ENCODE data around the gene EPPIN.
"Not testable (repeated sequence)": the region's sequence is repeated elsewhere in the genome, so short reads cannot be mapped to it uniquely, and the experiment has no call there.

Gene EPPIN

DNA sequence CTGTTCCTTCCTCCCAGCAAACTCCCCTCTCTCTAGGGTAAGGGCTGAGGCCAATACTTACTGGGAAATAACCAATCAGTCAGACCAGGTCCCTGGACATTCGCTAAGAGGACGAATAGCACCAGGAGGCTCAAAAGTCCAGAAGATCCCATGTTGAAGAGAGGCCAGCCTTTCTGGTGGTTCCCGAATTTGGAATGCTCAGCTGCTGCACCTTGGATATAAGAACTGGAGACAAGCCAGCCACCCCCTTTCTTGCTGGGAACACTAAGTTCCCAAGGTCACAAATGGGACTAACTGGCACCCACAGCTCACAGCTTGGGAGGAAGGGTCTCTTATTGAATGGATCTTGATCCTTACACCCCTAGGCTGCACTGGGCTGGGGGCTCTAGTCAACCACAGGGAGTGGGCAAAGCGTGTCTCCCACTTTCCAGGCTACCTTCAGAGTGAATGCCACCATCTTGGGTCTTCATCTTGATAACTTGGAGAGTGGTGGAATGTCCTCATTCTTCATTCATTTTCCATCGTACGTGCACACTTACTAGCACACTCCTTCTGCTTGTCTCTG, at the start of gene EPPIN:
Gene EPPIN (minus strand): TSS at position 196 of the 565 bp plus-strand sequence. CDS start 44 bp downstream, at position 152.
- DNase-seq (ENCODE audit: low spot score): no peak

GRCh38 chr20:45595235-45595634, 48.0 kb upstream of the EPPIN start:
- DNase-seq (ENCODE audit: low spot score): no peak

DNA sequence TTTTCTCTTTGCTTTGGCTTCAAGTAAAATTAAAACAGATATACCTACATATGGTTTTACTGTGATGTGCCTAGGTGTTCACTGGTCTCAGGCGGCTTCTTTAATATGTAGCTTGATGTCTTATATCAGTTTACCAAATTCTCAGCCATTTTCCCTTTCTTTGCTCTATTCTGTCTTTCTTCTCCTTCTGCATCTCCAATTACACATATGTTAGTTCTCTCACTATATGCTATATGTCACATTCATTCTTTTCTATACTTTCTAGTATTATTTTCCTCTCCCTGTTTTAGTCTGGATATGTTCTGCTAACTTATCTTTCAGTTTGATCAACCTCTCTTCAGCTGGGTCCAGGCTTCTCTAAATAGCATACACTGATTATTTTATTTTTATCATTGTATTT, 46.3 kb upstream of the EPPIN start:
- DNase-seq (ENCODE audit: low spot score): no peak

GRCh38 chr20:45592574-45593189, 45.5 kb upstream of the EPPIN start:
- DNase-seq (ENCODE audit: low spot score): peak; percentile 5

DNA sequence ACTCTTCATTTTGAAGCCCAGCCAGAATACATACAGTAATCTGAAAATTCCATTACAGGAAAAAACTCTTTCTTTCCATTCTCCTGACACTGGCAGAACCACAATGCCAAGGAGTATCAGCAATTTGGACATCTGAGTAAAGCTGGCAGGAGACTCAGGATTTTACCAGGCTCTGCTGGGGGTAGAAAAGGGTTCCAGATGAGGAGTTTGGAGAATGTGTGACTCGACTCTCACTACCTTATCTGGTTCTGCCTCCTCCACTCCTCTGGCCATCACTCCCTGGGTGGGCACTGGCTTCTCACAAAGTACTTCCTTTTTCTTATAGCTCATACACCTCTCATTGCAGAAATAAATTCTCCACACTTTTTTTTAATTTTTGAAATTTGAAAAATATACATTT, 42.5 kb upstream of the EPPIN start:
- DNase-seq (ENCODE audit: low spot score): no peak

GRCh38 chr20:45588800-45589199, 41.6 kb upstream of the EPPIN start:
- DNase-seq (ENCODE audit: low spot score): no peak

- DNase-seq (ENCODE audit: low spot score): not testable (repeated sequence)
Measured at GRCh38 chr20:45585986-45586385, 38.8 kb upstream of the EPPIN start.

- DNase-seq (ENCODE audit: low spot score): not testable (repeated sequence)
Measured at GRCh38 chr20:45584294-45584693, 37.1 kb upstream of the EPPIN start.

DNA sequence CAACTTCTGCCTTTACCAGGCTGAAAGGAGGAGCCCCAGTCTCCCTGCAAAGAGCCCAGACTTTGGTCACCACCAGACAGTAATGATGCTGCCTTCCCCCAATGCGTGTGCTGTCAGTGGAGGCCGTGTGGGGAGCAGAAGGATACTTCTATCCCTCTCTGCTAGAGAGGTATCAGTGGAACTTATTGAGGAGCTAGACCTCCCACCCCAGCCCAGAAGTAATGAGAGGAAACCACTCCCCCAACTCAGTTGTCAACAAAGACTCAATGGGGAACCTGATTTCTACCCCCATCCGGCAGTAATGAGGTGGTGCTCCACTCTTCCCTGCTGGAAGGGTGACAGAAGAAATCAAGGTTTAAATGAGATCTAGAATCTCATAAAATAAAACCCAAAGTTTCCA, 36.3 kb upstream of the EPPIN start:
- DNase-seq (ENCODE audit: low spot score): no peak

- DNase-seq (ENCODE audit: low spot score): no peak
Measured at GRCh38 chr20:45581702-45582101, 34.5 kb upstream of the EPPIN start.

DNA sequence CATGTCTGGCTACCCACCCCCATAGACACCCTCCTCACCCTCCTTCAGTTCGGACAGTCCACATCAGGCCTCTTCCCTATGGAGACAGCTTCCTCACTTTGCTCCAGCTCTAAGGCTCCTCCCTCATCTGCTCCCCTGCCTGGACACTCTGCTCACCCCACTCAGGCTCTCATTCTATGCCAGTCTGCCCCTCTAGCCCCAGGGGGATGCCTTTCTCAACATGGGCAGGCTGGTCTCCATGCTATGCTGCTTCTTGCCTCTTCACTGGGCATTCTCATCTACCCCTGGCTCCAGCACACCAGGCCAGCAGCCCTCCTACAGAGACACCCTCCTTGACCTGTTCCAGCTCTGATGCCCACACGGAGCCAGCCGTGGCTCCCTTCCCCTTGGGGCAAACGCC, 32.0 kb upstream of the EPPIN start, which contains the start of gene WFDC8:
Gene WFDC8 (minus strand): TSS at position 101 of the 400 bp plus-strand sequence. CDS start 37 bp downstream, at position 64.
- DNase-seq (ENCODE audit: low spot score): no peak

- DNase-seq (ENCODE audit: low spot score): no peak
Measured at GRCh38 chr20:45578231-45578630, 31.0 kb upstream of the EPPIN start.

DNA sequence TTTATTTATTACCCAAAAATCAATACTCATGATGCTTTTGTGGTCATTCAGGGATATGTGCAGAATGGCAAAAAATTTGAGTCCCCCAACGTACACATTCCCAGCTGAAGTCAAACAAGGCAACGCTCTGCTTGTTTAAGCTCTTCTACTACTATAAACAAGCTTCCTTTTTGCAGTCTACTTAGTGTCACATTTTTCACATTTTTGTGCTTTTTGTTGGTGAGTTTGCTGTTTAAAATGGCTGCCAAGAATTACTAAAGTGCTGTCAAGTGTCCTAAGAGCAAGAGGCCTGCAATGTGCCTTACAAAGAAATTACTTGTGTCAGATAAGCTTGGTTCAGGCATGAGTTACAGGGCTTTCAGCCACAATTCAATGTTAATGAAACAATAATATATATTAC, 29.8 kb upstream of the EPPIN start:
- DNase-seq (ENCODE audit: low spot score): no peak

- DNase-seq (ENCODE audit: low spot score): no peak
Measured at GRCh38 chr20:45575931-45576330, 28.7 kb upstream of the EPPIN start.

DNA sequence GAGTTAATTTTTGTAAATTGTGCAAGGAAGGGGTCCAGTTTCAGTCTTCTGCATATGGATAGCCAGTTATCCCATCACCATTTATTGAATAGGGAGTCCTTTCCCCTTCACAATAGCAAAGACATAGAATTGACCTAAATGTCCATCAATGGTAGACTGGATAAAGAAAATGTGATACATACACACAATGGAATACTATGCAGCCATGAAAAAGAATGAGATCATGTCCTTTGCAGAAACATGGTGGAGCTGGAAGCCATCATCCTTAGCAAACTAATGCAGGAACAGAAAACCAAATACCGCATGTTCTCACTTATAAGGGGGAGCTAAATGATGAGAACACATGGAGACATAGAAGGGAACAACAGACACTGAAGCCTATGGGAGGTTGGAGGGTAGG, 22.4 kb upstream of the EPPIN start:
- not testable (repeated sequence) for DNase-seq (ENCODE audit: low spot score)

GRCh38 chr20:45564760-45565276, 17.6 kb upstream of the EPPIN start:
- DNase-seq (ENCODE audit: low spot score): no peak

DNA sequence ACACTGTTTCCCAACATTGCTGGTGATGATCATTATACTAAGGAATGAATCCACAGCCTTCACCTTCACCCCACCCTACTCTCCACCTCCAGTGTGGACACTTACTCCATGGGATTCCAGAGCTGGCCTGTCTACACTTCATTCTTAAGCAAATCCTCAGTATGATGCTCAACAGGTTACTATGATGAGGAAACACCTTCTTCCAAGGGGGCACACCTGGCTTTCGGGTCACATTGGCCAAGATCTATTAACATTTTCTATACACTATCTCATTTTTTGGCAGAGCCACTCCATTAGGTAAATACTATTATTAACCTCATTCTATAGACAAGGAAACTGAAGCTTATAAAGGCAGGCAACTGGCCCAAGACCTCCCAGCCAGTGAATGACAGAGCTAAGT, 8.0 kb upstream of the EPPIN start:
- no peak for DNase-seq (ENCODE audit: low spot score)

DNA sequence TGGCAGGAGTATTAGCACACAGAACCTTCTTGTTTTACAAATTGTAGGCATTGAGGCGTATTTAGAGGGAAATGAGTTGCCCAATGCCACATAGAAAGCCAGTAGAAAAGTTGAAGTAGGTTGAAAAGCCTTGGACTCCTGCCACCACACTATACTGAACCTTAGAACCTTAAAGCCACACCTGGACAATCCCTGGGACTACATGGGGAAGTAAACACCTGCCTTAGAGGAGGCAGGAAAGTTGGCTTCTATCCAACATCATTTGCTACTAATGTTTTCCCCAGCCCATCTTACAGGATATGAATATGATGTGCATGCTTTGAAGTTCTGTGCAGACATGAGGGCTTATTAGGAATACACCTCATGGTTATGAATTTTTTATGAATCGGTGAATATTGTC, 5.3 kb upstream of the EPPIN start:
- DNase-seq (ENCODE audit: low spot score): no peak

DNA sequence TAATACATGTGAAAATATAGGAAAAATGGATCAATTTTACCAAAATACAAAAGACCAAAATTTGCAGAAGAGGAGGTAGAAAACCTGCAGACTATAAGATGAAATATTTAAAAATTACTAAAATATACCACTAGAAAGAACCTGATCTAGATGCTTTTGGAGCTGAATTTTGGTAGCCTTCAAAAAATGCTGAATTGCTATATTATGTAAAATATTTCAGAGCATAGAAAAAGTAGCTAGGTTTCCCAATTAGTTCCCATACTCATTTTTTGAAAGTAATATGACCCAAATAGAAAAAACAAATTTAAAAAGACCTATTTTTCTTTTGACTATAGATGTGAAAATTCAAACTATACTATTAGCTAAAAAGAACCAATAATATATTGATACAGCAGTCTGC, 3.6 kb upstream of the EPPIN start:
- no peak for DNase-seq (ENCODE audit: low spot score)

- DNase-seq (ENCODE audit: low spot score): no peak
Measured at GRCh38 chr20:45548410-45548809, 1.2 kb upstream of the EPPIN start.

GRCh38 chr20:45545754-45546453, 1.3 kb downstream of the EPPIN start:
- peak; percentile 12 for DNase-seq (ENCODE audit: low spot score)

- DNase-seq (ENCODE audit: low spot score): no peak
Measured at GRCh38 chr20:45545351-45545750, 1.9 kb downstream of the EPPIN start.

GRCh38 chr20:45539382-45539781, 7.8 kb downstream of the EPPIN start, which contains the start of gene WFDC6:
Gene WFDC6, minus strand, starts transcription at chr20:45539482. Its CDS starts 75 bp downstream, at chr20:45539407.
- no peak for DNase-seq (ENCODE audit: low spot score)

All from hepatic stellate cell (primary cell).